WTC11 (cell line): Measurements from ENCODE around the gene DAB2.

ENCODE experiments used
- FOXK1 ChIP-seq: sonication (generic); formaldehyde crosslinking; IDR thresholded peaks from 2 replicates; pipeline ENCODE4 v1.8.0; 2022; ENCODE audit warnings: mild to moderate bottlenecking, moderate library complexity, missing genetic modification reagents
- NR2C2 ChIP-seq: sonication (generic); formaldehyde crosslinking; IDR thresholded peaks from 2 replicates; pipeline ENCODE4 v1.8.0; 2022; ENCODE audit warnings: mild to moderate bottlenecking, missing genetic modification reagents
- ZNF121 ChIP-seq: sonication (generic); formaldehyde crosslinking; IDR thresholded peaks from 2 replicates; pipeline ENCODE4 v1.8.0; 2023; ENCODE audit warnings: missing genetic modification reagents
- TF ChIP-seq, protein P1 (sequence below): sonication (generic); formaldehyde crosslinking; IDR thresholded peaks from 2 replicates; pipeline ENCODE4 v1.8.1; 2023; ENCODE audit warnings: mild to moderate bottlenecking, moderate library complexity, missing genetic modification reagents

DNA sequence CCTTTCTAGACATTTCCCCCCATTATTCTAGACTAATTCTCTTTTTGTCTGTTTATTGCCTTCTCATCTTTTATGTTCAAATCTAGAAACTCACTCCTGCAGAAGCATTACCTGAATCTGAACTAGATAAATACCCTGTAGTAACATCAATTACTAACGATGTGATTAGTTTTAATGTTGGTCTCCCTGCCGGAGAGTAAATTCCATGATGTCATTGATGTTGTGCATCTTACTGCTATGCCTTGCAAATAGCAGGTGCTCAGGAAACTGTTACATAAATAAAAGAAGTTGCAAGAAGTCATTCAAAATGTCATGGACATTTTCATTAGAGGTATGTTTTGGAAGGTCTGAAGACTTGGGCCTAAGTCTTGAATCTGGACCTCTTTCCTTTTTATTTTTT, 37.5 kb downstream of the DAB2 start:
- TF ChIP-seq NR2C2 (CRISPR knock-in tag) (no peak), FOXK1 (CRISPR knock-in tag) (no peak), ZNF121 (no peak)
- TF ChIP-seq, protein P1, sequence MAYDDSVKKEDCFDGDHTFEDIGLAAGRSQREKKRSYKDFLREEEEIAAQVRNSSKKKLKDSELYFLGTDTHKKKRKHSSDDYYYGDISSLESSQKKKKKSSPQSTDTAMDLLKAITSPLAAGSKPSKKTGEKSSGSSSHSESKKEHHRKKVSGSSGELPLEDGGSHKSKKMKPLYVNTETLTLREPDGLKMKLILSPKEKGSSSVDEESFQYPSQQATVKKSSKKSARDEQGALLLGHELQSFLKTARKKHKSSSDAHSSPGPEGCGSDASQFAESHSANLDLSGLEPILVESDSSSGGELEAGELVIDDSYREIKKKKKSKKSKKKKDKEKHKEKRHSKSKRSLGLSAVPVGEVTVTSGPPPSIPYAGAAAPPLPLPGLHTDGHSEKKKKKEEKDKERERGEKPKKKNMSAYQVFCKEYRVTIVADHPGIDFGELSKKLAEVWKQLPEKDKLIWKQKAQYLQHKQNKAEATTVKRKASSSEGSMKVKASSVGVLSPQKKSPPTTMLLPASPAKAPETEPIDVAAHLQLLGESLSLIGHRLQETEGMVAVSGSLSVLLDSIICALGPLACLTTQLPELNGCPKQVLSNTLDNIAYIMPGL (CRISPR knock-in tag), result no peak
